GM18909 (cell line): Measurements from ENCODE around the gene KIF22.

Experiments
- ATAC-seq: cut with Tn5 transposase; IDR thresholded peaks from one replicate; pipeline ENCODE4 v1.9.1; 2021; ENCODE audit warnings: mild to moderate bottlenecking; ENCODE audit not compliant: unreplicated experiment, poor library complexity

Gene KIF22

DNA sequence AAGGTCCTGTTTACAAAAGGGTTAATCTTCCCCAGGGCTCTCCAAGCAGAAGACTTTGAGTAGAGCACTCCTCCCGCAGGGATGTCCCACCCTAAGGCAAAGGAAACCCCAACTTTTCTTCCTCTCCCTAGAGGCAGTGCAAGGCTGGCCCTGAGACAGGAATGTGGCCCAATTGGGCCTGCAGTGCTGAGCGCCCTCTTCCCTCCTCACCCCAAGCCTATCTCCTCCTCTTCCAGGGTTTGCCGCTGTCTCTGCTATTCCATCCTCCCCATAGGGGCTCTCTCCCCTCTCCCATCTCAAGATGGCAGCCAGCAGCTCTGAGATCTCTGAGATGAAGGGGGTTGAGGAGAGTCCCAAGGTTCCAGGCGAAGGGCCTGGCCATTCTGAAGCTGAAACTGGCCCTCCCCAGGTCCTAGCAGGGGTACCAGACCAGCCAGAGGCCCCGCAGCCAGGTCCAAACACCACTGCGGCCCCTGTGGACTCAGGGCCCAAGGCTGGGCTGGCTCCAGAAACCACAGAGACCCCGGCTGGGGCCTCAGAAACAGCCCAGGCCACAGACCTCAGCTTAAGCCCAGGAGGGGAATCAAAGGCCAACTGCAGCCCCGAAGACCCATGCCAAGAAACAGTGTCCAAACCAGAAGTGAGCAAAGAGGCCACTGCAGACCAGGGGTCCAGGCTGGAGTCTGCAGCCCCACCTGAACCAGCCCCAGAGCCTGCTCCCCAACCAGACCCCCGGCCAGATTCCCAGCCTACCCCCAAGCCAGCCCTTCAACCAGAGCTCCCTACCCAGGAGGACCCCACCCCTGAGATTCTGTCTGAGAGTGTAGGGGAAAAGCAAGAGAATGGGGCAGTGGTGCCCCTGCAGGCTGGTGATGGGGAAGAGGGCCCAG lies 22.4 kb downstream of the KIF22 start:
- no peak for ATAC-seq

DNA sequence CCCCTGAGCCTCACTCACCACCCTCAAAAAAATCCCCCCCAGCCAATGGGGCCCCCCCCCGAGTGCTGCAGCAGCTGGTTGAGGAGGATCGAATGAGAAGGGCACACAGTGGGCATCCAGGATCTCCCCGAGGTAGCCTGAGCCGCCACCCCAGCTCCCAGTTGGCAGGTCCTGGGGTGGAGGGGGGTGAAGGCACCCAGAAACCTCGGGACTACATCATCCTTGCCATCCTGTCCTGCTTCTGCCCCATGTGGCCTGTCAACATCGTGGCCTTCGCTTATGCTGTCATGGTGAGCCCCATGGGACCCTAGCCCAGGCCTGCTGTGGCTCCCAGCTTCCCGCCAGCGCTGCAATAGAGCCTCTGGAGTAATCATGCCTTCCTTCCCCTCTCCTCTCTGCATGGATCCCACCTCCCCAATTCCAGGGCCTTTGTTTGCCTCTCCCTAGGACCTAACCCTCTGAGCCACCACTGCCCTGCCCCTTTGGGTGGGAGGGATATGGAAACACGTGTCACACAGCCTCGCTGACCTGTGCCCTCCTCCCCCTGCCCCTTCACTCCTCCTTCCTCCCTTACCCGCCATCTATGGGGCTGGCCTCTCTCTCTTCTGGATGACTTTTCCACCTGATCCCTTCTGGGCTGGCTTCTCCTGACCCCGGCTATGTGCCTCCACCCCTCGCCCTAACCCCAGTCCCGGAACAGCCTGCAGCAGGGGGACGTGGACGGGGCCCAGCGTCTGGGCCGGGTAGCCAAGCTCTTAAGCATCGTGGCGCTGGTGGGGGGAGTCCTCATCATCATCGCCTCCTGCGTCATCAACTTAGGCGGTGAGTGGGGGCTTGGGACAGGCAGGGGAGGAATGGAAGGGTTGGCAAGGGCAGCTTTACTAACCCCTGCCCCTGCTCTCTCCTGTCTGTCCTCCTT lies 23.4 kb downstream of the KIF22 start:
- no peak for ATAC-seq

DNA sequence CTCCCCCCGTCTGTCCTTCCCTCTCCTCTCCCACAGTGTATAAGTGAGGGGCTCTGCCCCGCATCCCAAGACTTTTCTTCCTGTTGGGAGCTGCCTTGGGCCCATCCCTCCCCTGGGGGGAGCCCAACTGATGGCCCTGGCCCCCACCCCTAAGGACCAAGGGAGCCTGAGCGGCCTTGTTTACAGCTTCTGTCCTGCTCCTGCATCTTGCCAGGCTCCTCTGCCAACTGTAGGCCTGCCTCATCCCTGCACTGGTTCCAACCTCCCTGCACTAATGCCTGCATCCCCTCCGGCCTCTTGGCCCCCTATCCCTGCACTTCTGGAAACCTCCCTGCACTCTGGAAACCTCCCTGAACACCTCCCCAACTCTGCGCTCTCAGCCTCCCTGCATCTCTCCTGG lies 24.0 kb downstream of the KIF22 start:
- ATAC-seq = no peak

DNA sequence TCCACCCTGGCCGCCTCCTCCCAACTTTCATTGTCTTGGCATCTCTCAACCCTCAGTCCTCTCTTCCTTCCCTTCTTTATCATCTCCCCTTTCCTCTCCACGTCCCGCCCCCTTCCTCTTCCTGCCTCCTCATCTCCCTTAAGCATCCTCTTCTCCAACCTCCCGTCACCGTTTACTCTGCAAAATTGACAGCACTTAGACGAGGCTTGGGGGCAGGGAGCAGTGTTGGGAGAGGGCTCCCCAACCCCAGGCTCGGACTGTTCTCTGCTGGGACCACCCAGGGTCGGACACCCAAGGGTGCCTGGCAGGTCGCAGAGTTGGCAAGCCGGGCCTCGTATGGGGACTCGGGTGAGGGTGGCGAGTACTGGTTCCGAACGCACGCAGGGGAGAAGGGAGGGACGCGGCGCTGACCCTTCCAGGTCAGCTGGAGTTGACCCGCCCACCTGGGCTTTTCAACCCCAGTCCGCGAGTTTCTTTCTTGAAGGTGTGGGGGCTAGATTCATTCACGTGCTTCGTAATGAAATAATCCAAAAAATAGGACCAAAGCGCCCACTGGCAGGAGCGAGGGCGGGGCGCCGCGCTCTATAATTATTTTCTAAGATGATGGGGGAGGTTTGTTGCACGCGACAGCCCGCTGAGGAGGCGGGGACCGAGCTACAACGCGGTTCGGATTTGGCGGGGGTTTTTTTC lies 24.6 kb downstream of the KIF22 start:
- no peak for ATAC-seq

DNA sequence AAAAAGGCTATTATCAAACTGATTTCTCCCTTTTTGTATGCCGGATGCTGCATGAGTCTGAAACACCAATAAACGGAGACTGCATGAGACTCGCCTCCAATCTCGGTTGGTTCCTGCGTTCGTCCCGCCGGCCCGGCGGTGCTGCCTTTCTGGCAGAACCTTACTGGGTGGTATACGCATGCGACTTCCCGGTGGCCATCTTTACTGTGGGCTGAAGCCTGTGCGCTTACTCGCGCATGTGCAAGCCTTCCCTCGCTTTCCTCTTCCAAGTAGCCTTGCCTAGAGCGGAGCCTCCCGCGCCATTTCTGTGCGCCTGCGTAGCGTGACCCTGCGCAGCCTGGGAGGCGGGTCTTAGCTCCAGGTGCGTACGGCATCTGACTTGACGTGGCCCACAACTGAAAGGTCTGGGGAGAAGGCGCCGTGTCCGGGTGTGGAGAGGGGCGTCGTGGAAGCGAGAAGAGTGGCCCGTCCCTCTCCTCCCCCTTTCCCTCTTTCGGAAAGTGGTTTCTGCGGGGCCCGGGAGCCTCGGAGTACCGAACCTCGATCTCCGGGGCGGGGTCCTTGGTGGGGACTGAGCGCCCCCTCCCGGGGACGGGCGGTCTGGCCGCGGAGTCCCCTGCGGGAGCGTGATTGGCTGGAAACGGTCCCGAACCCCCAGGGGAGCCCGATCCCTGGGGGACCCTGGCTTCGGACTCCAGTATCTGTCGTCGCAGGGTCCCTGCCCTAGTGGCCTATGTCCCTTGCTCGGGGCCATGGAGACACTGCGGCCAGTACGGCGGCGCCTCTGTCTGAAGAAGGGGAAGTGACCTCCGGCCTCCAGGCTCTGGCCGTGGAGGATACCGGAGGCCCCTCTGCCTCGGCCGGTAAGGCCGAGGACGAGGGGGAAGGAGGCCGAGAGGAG lies 25.5 kb downstream of the KIF22 start, which contains the start of gene PAGR1:
PAGR1 (plus strand) TSS at position 360 of the 901 bp plus-strand sequence; CDS start at position 734, 374 bp downstream.
- peak; percentile 72 for ATAC-seq

DNA sequence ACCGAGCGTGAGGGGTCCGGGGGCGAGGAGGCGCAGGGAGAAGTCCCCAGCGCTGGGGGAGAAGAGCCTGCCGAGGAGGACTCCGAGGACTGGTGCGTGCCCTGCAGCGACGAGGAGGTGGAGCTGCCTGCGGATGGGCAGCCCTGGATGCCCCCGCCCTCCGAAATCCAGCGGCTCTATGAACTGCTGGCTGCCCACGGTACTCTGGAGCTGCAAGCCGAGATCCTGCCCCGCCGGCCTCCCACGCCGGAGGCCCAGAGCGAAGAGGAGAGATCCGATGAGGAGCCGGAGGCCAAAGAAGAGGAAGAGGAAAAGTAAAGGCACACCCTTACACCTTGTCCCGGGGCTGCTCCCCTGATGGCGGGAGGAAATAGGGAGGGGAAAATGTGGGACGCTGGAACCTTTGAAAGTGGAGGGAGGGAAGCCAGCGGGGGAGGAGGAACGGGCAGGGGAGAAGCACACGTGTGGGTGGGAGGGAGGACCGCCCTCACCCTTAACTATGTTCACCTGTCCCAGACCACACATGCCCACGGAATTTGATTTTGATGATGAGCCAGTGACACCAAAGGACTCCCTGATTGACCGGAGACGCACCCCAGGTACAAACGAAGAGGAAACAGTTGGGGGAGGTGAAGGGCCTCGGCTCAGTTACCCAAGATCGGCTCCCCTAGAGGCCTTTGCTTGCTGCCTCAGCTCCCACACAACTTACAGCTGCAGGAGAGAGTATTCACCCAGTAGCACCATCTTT lies 26.3 kb downstream of the KIF22 start:
- ATAC-seq = peak; percentile 14

DNA sequence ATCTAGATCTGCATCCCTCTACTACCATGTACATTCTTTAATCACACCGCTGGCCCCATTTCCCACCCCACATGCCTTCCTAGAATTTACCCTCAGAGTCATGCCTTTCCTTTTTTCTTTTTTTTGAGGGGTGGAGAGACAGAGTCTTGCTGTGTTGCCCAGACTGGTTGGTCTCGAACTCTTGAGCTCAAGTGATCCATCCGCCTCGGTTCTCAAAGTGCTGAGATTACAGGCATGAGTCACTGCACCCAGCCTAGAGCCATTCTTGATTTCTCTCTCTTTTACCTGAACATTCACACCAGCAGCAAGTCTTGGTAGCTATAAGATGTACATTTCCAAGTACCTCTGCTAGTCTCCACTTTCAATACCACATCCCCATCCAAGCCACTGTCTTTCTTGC lies 27.5 kb downstream of the KIF22 start:
- ATAC-seq = no peak

DNA sequence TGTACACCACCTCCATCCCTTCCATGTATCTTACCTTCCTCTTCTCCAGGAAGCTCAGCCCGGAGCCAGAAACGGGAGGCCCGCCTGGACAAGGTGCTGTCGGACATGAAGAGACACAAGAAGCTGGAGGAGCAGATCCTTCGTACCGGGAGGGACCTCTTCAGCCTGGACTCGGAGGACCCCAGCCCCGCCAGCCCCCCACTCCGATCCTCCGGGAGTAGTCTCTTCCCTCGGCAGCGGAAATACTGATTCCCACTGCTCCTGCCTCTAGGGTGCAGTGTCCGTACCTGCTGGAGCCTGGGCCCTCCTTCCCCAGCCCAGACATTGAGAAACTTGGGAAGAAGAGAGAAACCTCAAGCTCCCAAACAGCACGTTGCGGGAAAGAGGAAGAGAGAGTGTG lies 29.0 kb downstream of the KIF22 start:
- ATAC-seq = no peak

DNA sequence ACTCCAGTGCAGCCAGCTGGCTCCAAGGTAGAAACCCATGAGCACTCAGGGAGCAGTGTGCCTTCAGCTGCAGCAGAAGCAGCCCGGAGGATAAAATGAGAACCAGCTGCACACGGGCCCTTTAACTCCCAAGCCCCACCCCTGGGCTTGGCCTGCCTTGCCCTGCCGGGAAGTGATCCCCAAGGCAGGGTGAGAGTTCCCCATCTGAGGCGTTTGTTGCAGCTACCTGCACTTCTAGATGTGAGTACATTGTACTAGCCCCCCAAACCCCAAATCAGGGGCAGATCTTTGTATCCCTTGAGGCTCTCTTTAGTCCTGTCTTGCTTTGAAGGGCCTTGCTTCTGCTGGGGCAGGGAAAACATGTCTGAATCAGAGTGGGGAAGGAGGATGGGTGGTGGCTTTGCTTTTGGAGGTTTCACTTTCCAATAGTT lies 29.7 kb downstream of the KIF22 start, which contains the start of gene MVP:
MVP (plus strand) TSS at position 192 of the 431 bp plus-strand sequence. CDS start 10,088 bp downstream, outside the sequence.
- ATAC-seq = no peak

DNA sequence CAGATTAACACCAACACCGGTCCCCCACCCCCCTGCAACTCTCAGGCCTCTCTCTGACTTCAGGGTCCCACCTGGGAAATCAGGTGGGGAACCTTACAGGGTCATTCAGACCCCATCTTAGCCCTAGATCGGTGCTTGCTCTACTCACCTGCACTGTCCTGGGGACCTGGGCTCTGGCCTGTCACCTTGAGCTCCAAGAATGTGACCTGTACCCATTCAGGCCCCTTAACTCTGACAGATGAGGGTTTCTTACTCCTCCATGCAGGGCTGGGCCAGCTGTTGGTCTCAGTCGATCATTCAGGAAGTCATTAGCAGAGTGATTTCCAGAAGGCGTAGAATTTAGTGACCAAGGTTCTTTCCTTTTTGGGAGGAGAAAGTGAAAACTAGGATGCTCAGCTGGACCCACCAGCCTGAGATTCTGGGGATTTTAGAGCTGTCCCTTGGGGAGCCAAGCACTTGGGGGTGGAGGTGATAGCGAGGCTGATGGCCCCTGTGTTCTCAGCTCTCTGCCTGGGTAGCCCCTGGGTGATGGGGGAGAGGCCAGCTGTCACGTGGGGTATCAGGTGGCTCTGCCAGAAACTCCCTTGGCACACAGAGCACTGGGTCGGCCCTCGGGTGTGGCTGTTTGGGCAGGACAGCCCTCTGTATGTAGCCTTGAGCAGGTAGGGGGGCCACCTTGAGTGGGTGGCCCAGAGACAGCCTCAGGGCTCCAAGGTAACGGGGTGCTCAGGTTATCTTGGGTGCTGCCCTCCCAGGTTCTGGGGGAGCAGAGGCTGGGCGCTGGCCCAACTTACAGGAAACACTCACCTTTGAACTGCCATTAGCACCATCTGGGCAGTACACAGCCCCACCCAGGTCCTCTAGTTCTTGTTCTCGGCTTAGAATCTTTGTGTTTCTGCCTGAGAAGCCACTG lies 30.4 kb downstream of the KIF22 start:
- peak; percentile 42 for ATAC-seq

DNA sequence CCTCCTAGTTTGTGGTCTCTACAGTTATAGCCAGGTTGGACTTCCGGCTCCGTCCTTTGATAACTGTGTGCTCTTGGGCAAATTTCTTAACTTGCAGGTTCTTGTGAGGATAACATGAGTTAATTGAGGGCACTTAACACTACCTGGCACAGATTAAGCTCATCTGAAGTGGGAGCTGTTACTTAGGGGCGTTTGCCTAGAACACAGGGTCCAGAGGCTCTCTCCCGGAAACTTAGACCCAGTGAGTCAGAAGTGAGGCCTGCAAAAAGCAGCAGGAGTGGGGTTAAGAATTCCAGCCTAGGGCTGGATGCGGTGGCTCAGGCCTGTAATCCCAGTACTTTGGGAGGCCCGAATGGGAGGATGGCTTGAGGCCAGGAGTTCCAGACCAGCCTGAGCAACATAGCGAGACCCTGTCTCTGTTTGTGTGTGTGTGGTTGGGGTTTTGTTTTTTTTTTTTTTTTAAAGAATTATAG lies 31.1 kb downstream of the KIF22 start:
- ATAC-seq = no peak

DNA sequence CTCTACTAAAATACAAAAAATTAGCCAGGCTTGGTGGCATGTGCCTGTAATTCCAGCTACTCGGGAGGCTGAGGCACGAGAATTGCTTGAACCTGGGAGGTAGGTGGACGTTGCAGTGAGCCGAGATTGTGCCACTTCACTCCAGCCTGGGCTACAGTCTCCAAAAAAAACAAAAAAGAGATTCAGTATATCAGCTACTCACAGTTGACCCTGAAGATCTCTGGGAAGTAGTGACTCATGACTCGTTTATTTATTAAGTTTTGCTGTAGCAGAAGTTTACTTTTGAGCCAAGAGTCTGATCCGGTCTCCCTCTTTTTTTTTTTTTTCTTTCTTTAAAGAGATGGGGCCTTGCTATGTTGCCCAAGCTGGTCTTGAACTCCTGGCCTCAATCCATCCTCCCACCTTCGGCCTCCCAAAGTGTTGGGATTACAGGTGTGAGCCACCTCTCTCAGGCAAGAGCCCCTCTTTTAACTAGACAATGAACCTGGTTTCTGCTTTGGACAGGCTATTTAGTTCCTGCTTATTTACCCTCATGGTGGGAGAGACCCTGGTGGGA lies 34.1 kb downstream of the KIF22 start:
- no peak for ATAC-seq

DNA sequence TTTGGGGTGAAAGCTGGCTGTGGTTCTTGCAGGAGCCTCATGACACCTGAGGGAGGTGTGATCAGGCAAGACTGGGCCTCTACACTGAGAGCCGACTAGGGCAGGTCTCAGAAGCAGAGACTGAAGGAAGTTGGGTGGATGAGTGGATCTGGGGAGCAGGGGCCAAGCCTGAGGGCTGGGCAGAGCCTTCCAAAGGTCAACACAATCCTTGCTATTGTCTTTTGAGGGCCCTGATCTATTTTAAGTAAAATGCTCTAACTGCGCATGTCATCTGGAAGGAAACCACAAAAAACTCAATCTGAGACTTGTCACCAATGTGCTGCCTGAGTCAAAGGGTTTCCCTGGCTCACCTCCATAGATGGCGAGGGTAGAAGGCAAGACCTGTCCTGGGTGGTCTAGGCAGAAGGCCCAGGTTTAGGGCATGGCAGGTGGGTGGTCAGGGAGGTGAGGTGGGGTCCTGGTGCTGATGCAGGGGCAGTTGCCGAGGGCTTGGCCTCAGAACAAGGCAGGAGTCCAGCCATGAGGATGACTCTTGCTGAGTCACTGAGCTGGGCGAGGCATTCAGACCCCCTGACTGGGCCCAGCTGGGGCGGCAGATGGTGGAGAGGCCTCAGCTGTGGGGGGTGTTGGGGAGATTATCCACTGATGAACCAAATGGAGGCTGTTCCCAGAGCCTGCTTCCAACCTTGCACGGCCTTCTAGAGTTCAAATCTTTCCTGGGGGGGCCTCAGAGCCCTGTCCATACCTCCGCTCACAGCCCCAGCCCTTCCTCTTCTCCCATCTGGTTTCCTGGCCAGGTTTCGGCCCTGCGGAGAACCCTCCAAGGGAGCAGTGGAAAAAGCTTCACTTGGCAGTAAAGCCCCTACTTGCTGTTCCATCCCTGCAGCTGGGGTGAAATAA lies 34.8 kb downstream of the KIF22 start:
- no peak for ATAC-seq

DNA sequence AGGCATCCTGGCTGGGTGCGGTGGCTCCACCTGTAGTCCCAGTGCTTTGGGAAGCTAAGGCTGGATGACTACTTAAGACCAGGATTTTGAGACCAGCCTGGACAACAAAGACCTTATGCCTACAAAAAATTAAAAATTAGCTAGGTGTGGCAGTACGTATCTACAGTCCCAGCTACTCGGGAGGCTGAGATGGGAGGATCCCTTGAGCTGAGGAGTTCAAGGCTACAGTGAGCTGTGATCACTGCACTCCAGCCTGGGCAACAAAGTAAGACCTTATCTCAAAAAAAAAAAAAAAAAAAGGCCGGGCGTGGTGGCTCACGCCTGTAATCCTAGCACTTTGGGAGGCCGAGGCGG lies 35.8 kb downstream of the KIF22 start:
- no peak for ATAC-seq

DNA sequence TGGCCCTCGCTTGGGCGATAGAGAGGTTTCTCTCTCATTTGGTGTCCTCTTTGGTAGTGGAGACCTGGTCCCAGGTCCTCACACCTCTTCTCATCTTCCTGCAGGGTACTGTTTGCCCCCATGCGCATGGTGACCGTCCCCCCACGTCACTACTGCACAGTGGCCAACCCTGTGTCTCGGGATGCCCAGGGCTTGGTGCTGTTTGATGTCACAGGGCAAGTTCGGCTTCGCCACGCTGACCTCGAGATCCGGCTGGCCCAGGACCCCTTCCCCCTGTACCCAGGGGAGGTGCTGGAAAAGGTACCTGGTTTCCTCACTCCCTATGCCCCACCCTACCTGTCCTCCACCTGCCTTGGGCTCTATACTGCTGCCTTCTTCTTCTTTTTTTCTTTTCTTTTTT lies 40.2 kb downstream of the KIF22 start:
- no peak for ATAC-seq

DNA sequence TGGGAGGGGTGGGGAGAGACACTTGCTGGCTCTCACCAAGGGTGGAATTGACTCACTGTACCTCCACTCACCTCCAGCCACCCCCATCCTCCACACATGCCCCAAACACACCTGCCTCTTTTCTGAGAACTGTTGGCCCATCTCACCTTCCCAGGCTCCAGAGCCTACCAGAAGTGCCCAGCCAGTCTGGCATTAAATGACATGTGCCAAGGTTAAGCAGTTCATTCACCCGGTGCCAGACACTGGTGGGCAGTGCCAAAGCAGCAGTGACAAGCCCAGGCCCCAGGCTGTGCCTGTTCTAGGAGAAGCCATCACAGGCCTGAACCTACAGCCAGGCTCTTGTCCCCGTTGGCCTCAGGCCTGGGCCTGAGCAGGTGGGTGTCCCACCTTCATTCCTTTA lies 40.9 kb downstream of the KIF22 start:
- no peak for ATAC-seq
